Forelimb muscle (tissue), 1 donor: ENCODE data around the gene HINFP. TPM values are rescaled to one million over a fixed set of nuclear protein-coding genes. Genes with fewer than 3 reads are reported as not detected.
"Not testable (repeated sequence)": the region's sequence is repeated elsewhere in the genome, so short reads cannot be mapped to it uniquely, and the experiment has no call there.

ENCODE experiments used
- DNase-seq: peaks from one replicate; pipeline ENCODE4 v3.0.0-alpha.2; 2013; ENCODE audit warnings: low read depth
- polyA plus RNA-seq: library from polyadenylated mRNA; unstranded; fragments of 120-200 nt; gene quantifications from one replicate; pipeline ENCODE4 v1.2.1, GENCODE V29; 2013; ENCODE audit not compliant: insufficient read length

The HINFP gene
- polyA plus RNA-seq, 1 donor, result 20.2 TPM

DNA sequence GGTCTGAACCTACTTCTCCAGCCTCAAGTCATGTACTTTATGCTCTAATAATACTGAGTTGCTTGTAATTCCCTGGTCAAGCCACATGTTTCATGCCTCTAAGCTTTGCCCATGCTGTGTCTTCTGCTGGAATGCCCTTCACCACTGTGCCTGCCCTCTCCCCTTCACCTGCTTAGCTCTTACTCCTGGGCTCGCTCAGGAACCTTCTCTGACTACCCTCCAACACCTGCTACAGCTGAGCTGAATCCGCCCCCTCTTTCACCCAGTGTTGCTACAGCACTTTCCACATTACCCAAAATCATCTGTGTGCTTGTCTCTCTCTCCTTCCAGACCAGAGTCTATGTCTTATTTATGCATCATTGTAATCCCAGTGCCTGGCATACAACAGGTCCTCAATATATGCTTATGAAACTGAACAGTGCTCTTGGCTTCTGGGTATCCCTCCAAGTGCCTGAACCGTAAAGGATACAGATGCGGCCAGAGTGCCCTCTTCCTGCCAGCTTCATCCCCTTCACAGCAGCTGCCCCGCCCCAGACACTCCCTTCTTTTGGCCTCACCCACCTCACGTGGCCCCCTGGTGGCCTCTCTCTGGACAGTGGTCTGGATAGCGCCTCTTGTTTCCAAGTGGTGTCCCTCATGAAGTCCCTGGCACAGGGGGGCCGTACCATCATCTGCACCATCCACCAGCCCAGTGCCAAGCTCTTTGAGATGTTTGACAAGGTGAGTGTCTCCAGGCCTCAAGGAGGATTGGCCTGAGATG lies 34.5 kb downstream of the HINFP start:
- DNase-seq, result no peak

DNA sequence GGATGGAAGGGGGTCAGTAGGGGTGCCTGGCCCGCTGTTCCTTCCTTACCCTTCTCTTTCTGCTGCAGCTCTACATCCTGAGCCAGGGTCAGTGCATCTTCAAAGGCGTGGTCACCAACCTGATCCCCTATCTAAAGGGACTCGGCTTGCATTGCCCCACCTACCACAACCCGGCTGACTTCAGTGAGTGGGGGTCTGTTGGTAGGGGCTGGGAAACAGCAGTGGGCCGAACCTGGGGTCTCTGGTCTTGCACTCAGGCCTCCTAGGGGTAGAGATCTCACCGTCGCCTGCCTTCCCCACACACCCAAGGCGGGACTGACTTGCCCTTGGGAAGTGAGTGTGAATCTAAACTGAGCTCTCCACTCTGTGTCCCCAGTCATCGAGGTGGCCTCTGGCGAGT lies 35.1 kb downstream of the HINFP start:
- no peak for DNase-seq

DNA sequence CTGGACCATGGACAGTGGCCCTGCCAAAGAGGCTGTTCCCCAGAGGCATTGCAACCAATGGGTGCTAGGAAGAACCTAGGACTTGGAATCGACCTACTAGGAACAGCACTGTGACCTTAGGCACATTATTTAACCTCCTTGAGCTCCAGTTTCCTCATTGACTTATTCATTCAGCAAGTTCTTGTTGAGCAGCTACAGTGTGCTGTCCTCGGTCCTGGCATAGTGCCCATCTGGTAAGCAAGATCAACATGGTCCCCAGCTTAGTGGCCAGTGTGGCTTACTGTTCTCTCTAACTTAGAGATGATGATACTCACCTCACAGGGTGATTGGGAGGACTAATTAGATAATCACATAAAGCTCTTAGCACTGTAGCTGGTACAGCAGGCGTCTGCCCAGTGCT lies 35.7 kb downstream of the HINFP start:
- no peak for DNase-seq

DNA sequence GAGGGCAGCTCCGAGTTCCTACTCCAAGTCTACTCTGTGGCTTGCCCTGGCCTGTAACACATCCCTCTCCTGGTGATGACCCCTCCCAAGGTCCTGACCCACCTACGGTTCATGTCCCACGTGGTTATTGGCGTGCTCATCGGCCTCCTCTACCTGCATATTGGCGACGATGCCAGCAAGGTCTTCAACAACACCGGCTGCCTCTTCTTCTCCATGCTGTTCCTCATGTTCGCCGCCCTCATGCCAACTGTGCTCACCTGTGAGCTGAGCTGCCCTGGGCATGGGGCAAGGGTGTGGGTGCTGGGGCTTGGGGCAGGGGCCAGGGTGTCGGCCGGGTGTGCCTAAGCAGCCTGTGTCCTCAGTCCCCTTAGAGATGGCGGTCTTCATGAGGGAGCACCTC lies 37.1 kb downstream of the HINFP start:
- DNase-seq, result no peak

DNA sequence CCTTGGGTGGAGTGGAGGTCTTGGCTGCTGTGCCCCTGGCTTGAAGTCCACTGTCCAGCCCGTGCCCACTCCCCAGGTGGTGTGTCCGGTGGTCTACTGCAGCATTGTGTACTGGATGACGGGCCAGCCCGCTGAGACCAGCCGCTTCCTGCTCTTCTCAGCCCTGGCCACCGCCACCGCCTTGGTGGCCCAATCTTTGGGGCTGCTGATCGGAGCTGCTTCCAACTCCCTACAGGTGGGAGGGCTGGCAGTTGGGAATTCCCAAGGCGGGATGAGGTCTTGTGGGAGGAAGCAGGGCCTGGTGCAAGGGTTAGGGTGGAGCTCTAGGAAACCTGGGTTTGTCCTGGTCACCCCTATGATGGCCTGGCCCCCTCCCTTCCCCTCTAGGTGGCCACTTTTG lies 38.8 kb downstream of the HINFP start:
- no peak for DNase-seq

DNA sequence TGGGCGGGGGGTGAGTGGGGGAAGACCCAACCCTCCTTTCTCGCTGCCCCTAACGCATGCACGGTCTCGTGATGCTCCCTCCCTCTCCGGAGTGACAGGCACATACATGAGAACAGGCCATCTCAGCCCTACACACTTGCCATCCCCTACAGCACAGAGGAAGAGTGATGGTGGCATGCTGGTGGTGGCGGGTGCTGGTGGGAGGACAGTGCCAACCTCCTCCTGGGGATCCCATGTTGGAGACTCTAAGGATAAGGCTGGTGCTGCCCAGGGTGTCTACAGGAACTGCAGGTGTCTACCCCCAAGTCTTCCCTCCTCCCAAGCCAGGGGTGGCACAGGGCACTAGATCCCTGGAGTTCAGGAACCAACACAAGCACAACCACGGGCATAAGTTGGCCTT lies 40.5 kb downstream of the HINFP start:
- DNase-seq, result no peak

DNA sequence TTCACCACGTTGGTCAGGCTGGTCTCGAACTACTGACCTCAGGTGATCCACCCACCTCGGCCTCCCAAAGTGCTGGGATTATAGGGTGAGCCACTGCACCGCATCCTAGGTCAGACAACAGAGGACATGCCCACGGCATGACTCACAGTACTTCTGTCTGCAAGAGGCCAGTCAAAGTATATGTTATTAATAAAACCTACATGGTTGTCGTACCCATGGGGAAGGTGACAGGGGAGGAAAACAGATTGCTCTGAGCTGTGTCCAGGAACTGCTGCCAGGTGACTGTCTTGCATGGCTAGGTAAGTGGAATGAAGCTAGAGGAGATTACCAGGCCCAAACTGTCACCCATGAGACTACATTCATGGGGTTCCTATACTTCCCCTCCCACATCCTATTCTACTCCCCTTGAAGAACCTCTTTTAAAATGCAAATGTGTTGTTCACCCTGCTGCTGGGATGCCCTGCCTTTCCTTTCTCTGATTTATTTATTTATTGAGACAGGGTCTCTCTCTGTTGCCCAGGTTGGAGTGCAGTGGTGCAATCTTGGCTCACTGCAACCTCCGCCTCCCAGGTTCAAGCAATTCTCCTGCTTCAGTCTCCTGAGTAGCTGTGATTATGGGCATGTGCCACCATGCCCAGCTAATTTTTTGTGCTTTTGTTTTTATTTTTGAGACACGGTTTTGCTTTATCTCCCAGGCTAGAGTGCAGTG lies 45.1 kb downstream of the HINFP start:
- DNase-seq, result no peak

DNA sequence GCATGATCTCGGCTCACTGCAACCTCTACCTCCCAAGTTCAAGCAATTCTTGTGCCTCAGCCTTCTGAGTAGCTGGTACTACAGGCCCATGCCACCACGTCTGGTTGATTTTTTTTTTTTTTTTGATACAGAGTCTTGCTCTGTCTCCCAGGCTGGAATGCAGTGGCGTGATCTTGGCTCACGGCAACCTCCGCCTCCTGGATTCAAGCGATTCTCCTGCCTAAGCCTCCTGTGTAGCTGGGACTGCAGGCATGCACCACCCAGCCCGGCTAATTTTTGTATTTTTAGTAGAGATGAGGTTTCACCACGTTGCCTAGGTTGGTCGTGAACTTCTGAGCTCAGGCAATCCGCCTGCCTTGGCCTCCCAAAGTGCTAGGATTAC lies 45.7 kb downstream of the HINFP start:
- DNase-seq, result not testable (repeated sequence)

DNA sequence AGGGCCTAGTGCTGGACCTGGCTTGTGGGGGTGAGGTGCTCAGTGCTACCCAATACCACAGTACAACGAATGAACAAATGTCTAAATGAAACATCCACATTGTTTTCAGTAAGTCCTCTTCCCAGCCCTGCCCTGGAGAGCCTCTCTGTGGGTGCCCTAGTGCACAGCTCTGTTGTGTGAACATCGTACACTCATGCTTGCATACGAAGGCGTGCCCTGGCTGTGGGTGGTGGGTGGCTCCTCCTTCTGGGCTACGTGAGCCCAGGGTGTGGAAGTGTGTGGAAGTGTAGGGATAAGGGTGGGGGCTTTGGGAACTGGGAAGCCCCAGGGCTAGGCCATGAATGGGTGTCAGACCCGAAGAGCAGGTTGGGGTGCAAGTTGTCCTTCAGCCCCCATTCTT lies 46.6 kb downstream of the HINFP start:
- no peak for DNase-seq

DNA sequence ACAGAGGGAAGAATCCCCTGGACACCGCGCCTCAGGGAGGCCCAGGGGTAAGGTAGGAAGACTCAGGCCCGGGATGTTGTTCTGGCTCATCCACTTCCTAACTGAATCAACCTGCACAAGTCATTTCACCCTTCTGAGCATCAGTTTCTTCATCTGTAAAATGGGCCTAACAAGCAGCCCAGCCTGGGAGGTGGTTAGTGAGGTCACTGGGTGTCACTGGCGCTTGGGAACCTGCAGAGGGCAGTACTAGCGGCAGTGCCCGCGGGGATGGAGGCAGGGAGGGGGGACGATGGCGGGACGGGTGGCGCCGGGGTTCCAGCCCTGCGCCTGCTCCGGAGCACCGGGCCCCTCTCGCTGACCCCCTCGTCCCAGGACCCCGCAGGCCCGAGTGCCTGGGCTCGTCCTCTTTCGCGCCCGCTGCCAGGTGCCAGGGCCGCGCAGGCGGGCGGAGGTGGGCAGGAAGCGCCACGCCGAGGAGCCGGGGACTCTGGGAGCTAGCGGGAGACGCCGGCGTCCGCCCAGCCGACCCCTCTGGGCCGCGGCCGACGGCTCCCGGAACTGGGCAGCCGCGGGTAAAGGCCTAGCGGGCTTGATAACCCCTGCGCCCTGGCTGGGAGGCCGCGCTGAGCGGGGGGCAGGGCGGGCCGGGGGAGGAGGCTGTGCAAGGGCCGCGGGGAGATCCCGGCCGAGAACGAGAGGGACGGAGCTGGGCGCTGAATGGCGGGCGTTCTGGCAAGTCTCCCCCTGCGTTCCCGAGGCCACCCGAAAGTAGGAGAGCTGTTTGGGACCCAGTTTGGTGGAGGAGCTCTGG lies 47.3 kb downstream of the HINFP start, which contains the start of gene NLRX1:
Gene NLRX1 (plus strand): TSS at position 255 of the 811 bp plus-strand sequence. CDS start 2,679 bp downstream, outside the sequence.
- peak; percentile 56 for DNase-seq

DNA sequence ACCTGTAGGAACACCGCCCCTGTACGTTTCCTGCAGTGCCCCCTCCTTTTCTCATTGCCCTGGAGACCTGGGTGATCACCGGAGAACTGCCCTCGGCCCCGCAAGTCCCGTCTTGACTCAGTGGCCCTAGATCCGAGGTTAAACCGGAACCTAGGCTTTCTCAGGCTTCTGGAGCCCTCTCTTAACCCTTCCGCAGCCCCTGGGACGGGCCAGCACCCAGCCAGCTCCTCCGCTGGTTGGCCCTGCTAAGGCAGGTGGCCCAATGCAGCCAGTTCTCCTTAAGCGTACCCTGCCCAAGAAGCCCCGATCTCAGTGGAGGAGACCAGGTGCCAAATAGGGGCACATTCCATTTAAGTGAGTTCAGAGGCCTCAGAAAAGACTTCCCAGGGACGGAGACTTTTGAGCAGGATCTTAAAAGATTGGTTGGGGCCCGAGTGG lies 47.9 kb downstream of the HINFP start:
- DNase-seq, result no peak

DNA sequence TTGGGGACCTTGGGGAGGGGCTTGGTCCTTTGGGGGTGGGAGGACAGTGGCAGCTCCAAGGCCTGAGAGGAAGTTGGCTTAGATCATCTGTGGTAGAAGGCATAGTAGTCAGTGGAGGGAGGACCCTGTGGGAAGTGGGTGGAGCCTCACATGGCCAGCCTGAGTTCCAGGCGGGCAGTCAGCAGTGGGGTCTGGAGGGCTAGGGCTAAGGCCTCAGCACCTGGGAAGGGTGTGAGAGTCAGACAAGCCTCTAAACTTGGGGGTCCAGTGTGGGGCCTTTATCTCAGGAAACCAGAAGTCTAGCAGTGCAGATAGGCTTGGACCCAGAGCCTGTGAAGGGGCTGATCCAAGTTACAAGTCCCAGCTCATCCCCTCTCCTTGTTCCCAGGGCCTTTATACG lies 51.1 kb downstream of the HINFP start:
- no peak for DNase-seq

DNA sequence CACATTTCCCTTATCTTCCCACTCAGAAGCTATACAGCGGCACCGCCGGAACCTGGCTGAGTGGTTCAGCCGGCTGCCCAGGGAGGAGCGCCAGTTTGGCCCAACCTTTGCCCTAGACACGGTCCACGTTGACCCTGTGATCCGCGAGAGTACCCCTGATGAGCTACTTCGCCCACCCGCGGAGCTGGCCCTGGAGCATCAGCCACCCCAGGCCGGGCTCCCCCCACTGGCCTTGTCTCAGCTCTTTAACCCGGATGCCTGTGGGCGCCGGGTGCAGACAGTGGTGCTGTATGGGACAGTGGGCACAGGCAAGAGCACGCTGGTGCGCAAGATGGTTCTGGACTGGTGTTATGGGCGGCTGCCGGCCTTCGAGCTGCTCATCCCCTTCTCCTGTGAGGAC lies 52.1 kb downstream of the HINFP start:
- DNase-seq, result no peak

DNA sequence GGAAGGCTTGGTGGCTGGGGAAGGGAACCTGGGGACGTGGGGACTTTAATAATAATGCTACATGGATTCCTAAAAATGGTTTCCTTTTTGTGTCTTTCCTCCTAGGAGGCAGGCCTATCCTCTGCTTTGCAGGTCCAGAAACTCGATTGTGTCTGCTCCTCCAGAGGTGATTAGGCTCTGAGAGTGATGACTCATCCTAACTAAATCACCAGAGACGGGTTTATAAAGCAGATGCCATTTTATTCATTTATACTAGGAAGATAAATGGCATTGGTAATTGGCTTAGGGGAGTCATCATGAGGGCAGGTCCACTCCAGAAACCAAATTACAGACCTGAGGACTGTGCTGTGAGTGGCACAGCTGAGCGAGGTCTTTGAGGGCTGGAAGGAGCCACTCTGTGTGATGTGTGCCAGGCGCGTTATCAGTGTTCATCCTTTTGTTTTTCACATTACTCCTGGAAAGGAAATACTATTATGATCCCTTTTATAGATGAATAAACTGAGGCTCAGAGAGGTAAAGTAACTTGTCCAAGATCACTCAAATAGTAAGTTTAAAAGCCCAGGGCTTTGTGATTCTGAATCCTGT lies 54.2 kb downstream of the HINFP start:
- no peak for DNase-seq

DNA sequence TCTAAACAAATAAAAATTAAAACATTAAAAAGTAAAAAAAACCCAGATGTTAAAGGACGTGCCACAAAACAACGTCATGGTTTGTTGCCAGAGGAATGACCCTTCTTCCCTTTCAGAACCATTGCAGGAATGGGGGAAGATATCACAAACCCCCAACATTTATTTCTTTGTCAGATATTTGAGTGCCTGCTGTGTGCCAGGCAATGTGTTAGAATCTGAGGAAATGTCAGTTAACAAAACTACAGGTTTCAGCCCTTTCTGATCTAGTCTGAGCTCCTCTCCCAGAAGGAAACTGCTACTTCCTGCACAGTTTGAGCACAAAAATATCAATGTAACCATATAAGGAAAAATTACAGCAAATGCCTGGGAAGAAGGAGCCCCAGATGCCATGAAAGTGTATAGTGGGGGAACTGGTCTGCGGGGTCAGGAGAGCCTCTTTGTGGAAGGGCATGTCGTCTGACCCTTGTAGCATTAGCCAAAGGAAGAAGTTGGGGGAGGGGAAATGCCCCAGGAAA lies 56.8 kb downstream of the HINFP start:
- no peak for DNase-seq

DNA sequence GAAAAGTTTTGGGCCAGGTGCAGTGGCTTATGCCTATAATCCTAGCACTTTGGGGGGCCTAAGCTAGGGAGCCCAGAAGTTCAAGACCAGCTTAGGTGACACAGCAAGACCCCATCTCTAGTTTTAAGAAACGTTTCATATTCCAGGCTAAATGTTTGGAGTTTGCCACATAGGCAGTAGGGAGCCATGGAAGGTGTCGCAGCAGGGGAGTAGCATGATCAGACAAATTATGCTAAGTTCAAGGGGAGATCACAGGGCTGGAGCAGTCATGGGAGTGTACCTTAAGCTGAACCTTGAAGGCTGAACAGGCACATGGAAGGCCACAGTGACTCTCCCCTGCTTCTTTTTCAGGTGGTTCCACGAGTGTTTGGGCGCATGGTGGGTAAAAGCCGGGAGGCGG lies 58.0 kb downstream of the HINFP start:
- DNase-seq, result no peak

DNA sequence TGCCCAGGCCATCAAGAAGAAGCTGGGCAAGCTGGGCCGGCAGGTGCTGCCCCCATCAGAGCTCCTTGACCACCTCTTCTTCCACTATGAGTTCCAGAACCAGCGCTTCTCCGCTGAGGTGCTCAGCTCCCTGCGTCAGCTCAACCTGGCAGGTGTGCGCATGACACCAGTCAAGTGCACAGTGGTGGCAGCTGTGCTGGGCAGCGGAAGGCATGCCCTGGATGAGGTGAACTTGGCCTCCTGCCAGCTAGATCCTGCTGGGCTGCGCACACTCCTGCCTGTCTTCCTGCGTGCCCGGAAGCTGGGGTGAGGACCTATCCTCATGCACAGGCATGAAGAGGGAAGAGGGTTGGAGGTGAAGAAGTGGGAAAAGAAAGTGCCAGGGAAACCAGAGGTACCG lies 58.6 kb downstream of the HINFP start:
- no peak for DNase-seq

DNA sequence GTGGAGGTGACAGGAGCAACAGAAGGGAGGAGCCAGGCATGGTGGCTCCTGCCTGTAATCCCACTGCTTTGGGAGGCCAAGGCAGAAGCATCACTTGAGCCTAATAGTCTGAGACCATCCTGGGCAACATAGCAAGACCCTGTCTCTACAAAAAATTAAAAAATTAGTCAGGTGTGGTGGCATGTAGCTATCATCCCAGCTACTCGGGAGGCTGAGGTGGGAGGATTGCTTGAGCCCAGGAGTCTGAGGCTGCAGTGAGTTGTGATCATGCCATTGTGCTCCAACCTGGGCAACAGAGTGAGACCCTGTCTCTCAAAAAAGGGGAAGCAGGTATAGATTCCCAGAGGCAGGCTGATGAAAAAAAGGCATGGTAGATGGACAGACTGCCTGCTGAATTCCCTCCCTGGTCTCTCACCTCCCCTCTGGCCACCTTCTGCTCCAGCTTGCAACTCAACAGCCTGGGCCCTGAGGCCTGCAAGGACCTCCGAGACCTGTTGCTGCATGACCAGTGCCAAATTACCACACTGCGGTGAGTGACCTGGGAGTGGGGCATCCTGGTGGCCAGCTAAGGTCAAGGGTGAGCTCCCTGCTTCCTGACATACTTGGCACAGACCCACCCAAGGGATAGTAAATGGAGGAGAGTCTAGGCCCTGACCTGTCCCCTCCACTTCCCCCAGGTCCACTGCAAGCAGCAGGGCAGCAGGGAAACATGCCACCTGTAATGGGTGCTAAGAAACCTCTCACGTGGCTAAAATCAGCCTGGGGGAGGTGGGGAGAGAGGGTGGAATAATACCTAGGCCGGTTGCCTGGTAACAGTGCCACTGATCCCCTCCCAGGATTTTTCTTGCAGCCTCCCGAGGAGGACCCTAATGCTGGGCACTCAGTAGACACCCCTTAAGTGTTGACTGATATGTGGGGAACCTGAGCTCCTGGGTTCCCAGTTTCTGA lies 59.6 kb downstream of the HINFP start:
- no peak for DNase-seq

DNA sequence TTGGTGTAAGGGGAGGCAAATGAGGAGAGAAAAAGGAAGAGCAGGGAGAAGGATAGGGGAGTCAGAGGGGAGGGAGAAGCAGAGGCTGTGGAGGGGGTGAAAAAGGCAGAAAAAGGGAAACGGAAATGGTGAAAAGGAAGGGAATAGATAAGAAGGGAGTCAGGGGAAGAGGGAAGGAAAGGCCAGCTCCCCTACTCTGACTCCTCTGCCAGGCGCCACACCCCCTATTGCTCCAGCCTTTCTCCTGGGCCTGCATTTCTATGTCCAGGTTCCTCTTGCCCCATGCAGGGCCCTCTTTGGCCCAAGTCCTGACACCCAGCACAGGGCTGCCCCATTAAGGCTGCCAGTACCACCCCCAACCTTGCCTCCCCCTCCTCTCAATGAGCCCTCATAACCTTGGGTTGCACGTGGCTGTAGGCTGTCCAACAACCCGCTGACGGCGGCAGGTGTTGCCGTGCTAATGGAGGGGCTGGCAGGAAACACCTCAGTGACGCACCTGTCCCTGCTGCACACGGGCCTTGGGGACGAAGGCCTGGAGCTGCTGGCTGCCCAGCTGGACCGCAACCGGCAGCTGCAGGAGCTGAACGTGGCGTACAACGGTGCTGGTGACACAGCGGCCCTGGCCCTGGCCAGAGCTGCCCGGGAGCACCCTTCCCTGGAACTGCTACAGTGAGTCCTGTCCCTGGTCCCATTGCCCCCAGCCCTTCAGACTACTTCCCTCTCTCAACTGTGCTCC lies 60.5 kb downstream of the HINFP start:
- DNase-seq, result no peak

DNA sequence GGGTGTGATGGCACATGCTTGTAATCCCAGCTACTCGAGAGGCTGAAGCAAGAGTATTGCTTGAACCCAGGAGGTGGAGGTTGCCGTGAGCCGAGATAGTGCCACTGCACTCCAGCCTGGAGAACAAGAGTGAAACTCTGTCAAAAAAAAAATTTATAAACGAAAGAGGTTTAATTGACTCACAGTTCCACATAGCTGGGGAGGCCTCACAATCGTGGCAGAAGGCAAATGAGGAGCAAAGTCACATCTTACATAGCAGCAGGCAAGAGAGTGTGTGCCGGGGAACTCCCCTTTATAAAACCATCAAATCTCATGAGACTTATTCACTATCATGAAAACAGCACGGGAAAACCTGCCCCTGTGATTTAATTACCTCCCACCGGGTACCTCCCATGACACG lies 63.0 kb downstream of the HINFP start:
- DNase-seq, result not testable (repeated sequence)
